ENCODE measurements around the gene SH3PXD2A.

SH3PXD2A gene

GRCh38 chr10:103685880-103686669, 169.3 kb downstream of the SH3PXD2A start:
- DNase-seq (ENCODE audit: low read depth in 2 of 2): peak; percentile 39 to 62

- DNase-seq (ENCODE audit: low read depth in 2 of 2): no peak
These were observed 171.5 kb downstream of the SH3PXD2A start for GRCh38 chr10:103683851-103684250.

DNA sequence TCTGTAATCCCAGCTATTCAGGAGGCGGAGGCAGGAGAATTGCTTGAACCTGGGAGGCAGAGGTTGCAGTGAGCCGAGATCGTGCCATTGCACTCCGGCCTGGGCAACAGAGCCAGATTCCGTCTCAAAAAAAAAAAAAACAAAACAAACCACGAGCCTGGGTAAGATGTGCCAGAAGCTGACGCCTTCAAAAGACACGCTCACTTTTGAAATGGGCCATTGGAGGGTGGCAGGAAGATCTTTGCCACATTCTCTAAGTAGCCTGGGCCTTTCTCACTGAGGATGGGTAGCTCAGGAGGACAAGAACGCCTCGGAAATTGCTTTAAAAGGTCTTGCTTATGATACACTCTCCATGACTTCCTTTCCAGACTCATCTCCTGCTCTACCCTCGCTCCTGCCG, 172.7 kb downstream of the SH3PXD2A start:
- DNase-seq (ENCODE audit: low read depth in 2 of 2): no peak

GRCh38 chr10:103681617-103682399, 173.6 kb downstream of the SH3PXD2A start:
- DNase-seq (ENCODE audit: low read depth in 2 of 2): no peak

- no peak for DNase-seq (ENCODE audit: low read depth in 2 of 2)
These were observed 174.5 kb downstream of the SH3PXD2A start for GRCh38 chr10:103680869-103681236.

DNA sequence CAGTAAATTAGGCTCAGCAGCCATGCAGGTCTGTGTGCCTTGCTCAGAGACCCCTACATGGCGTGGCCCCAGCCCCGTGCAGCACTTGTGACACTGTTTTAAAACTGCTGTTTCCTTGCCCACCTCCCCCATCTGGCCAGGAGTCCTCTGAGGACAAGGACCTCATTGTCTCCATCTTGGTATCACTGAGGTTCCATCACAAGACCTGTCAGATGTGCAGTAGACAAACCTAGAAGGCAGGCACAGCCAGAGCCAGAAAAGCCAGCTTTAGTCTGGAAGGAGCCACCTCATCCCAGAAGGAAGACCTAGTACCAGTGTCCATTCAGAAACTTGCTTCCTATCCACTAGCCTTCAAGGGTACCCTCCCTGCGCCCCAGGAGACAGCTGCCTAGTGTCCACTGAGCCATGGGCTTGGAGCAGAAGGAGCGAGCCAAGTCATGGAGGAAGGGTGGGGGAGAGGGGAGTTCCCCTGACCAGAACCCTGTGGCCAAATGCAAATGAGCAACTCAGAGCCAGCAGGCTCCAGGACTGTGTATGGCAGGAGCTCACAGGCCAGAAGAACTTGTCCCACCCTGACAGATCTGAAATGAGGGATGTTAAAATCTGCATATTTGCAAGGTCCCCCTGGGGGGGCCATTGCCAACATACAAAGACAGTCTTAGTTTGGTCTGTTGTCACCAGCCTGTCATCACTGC, 176.1 kb downstream of the SH3PXD2A start:
- no peak for DNase-seq (ENCODE audit: low read depth in 2 of 2)

- DNase-seq (ENCODE audit: low read depth in 2 of 2): peak; percentile 39 to 51
These were observed 177.2 kb downstream of the SH3PXD2A start for GRCh38 chr10:103678178-103678526.

GRCh38 chr10:103677486-103678177, 177.7 kb downstream of the SH3PXD2A start:
- no peak for DNase-seq (ENCODE audit: low read depth in 2 of 2)

- DNase-seq (ENCODE audit: low read depth in 2 of 2): no peak
These were observed 178.4 kb downstream of the SH3PXD2A start for GRCh38 chr10:103676851-103677417.

DNA sequence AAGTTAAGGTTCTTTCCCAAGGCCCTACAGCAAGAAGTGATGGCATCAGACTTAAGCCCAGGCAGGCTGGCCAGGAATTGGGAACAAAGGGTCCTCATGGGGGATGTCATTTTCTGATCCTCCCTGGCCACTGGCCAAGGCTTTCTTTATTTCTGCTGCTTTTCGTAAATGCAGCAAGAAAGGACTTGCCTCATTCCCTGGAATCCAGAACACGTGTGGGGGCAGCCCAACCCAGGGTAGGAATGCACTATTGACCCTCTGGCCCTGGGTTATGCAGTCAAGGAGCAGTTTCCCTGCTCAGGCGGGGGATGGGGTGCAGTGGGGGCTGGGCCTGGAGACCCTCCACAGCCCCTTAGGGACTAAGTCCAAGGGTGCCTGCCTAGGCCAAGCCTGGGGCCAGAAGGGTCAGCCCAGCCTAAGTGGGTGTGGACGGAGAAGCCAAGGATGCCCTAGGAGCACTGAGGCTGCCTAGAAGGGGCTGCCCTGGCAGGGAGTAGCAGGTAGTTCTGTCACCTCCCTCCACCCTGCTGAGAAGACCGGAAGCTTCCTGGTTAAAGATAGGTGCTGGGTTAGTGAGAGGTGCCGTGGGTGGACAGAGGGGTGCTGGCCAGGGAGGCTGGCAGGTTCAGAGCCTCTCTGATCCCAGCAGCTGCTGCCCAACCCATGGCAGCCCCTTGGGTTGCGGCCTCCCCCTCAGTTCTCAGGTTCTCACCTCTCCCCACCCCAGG, 179.2 kb downstream of the SH3PXD2A start:
- no peak for DNase-seq (ENCODE audit: low read depth in 2 of 2)

DNA sequence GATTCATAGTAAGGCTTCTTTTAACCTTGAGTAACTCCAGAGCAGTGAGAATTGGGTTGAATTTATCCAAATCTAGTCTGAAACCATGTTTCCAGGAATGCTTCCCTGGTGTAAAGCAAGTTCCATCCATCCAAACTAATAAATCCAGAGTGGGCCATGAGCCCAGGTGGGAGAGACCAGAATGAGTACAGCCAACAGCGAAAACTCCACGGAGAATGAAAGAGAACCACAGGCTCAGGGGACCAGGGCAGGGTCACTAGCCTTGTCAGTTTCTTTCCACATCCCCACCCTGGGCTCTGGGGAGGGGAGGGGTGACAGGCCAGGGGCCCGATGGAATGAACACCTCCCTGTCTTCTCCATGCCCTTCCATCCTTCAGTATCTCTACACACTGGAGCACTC, 181.8 kb downstream of the SH3PXD2A start:
- no peak for DNase-seq (ENCODE audit: low read depth in 2 of 2)

DNA sequence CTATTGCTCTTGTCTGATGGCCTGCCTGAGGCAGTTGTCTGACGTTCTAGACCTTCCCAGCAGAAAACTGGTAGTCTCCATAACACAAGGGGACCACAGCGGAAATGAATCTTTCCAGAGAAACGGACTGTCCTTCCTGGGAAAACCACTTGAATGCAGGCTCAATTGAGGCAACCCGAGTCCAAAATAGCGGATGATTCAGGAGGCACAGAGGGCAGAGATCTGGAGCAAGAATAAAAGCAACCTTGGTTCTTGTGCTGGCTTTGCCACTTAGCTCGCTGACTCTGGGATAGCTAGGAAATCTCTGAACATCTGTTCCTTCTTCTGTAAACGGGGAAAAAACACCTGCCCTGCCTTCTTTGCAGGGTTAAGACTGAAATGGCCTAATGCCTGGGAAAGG, 183.0 kb downstream of the SH3PXD2A start:
- DNase-seq (ENCODE audit: low read depth in 2 of 2): no peak

- DNase-seq (ENCODE audit: low read depth in 2 of 2): no peak
These were observed 184.1 kb downstream of the SH3PXD2A start for GRCh38 chr10:103671126-103671895.

- no peak for DNase-seq (ENCODE audit: low read depth in 2 of 2)
These were observed 185.4 kb downstream of the SH3PXD2A start for GRCh38 chr10:103669944-103670343.

- no peak for DNase-seq (ENCODE audit: low read depth in 2 of 2)
These were observed 186.0 kb downstream of the SH3PXD2A start for GRCh38 chr10:103669243-103669929.

GRCh38 chr10:103668351-103669242, 186.8 kb downstream of the SH3PXD2A start:
- no peak for DNase-seq (ENCODE audit: low read depth in 2 of 2)

DNA sequence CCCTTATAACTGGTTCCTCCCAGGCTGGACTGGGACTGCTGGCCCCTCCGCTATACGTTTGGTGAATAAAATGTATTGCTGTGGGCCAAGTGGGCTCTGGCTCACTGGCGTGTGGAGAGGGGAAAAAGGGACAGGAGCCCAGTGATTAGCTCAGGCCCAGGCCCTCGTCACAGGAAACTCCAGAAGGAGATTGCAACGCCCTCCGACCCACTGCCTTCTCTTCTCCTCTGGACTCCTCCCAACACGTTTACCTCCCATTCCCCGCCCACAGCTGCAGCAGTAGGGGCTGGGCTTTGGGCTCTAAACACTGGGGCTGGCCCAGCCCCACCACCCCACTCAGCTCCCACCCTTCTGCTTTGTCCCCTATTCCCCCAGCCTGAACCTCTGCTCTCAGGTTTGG, 188.0 kb downstream of the SH3PXD2A start:
- DNase-seq (ENCODE audit: low read depth in 2 of 2): no peak

GRCh38 chr10:103666762-103667150, 188.6 kb downstream of the SH3PXD2A start:
- no peak for DNase-seq (ENCODE audit: low read depth in 2 of 2)
